HCT116 (cell line): ENCODE measurements around the gene ZNF860. TPM values are rescaled to one million over a fixed set of nuclear protein-coding genes. Genes with fewer than 3 reads are reported as not detected.

Source experiments
- ATAC-seq: fragments of 200-7000 bp; cut with Tn5 transposase; 2 replicates; pipeline ENCODE4 v1.9.1; 2020; ENCODE audit warnings: mild to moderate bottlenecking, moderate library complexity
- BruUV-seq: library from RNA; stranded (reverse); fragments of 400-500 nt; replicated peaks from 2 replicates; lab custom pipeline; 2021; lab: Mats Ljungman, UMichigan
- CTCF ChIA-PET: fragments of 300-600 bp; sonication (Branson Sonifier 250); formaldehyde crosslinking; loops from one replicate; lab custom pipeline; 2021; ENCODE audit warnings: antibody characterized with exemption; lab: Charles Lee
- POLR2A ChIA-PET: fragments of 300-600, 350-600 bp; sonication (Branson Sonifier 250); formaldehyde crosslinking; loops from one replicate; lab custom pipeline; 2021; ENCODE audit warnings: antibody characterized with exemption; lab: Charles Lee
- RAD21 ChIA-PET, 2 experiments: fragments of 300-600 bp; sonication (Branson Sonifier 250); formaldehyde crosslinking; loops; one replicate each; lab custom pipeline; 2023; ENCODE audit warnings: low total read pairs in 2 of 2; ENCODE audit not compliant: uncharacterized antibody in 2 of 2, unreplicated experiment in 2 of 2, low non-redundant PET in 1 of 2; lab: Charles Lee
- DNase-seq: peaks from one replicate; pipeline ENCODE4 v3.0.0-alpha.2; 2010; ENCODE audit warnings: low read depth, low spot score
- H2AFZ ChIP-seq: fragments of 200-600 bp; shearing (Covaris generic), sonication (generic); 2 replicates; pipeline ENCODE4 v1.6.1; 2017; ENCODE audit warnings: low read depth, mixed run types, mixed read lengths, antibody characterized with exemption, low read length; ENCODE audit not compliant: poor library complexity, severe bottlenecking
- H3K27ac ChIP-seq: 2 replicates; pipeline ENCODE4 v1.5.1; 2012; ENCODE audit warnings: low read depth, low read length
- H3K27me3 ChIP-seq: fragments of 200-600 bp; sonication (generic); 2 replicates; pipeline ENCODE4 v1.6.1; 2016; ENCODE audit warnings: mixed run types, low read length, mixed read lengths; ENCODE audit not compliant: insufficient read depth
- H3K36me3 ChIP-seq, 2 experiments: fragments of 200-500 bp in 1 of 2; fragments of 200-600 bp in 1 of 2; sonication (Bioruptor generic) in 1 of 2; sonication (generic) in 1 of 2; 2 replicates each; pipeline versions ENCODE4 v1.5.1 to v1.6.1; 2014 to 2016; ENCODE audit warnings: low read length in 2 of 2, inconsistent platforms in 1 of 2, mixed read lengths in 1 of 2, mixed run types in 1 of 2; ENCODE audit not compliant: insufficient read depth in 2 of 2, control insufficient read depth in 1 of 2
- H3K4me1 ChIP-seq, 2 experiments: fragments of 200-600 bp in 1 of 2; sonication (generic) in 1 of 2; 2 replicates each; pipeline versions ENCODE4 v1.5.1 to v1.6.1; 2012 to 2017; ENCODE audit warnings: low read length in 2 of 2, inconsistent platforms in 1 of 2, mild to moderate bottlenecking in 1 of 2, mixed read lengths in 1 of 2, mixed run types in 1 of 2, moderate library complexity in 1 of 2; ENCODE audit not compliant: insufficient read depth in 2 of 2, control insufficient read depth in 1 of 2
- H3K4me2 ChIP-seq: fragments of 200-600 bp; sonication (generic); 2 replicates; pipeline ENCODE4 v1.6.1; 2017; ENCODE audit warnings: mixed run types, low read length, mixed read lengths
- H3K4me3 ChIP-seq, 2 experiments: fragments of 200-600 bp in 1 of 2; sonication (generic) in 1 of 2; replicated peaks in 1 of 2; 2 replicates each; pipeline ENCODE4 v1.5.1; 2011 to 2016; ENCODE audit warnings: low read length in 2 of 2, control low read depth in 1 of 2, low read depth in 1 of 2, mild to moderate bottlenecking in 1 of 2, mixed read lengths in 1 of 2, mixed run types in 1 of 2
- H3K79me2 ChIP-seq: fragments of 200-600 bp; sonication (generic); 2 replicates; pipeline ENCODE4 v1.6.1; 2017; ENCODE audit warnings: mild to moderate bottlenecking, mixed run types, low read length, moderate library complexity, mixed read lengths; ENCODE audit not compliant: insufficient read depth
- H3K9ac ChIP-seq: fragments of 200-600 bp; sonication (generic); 2 replicates; pipeline ENCODE4 v1.6.1; 2016; ENCODE audit warnings: low read length, mixed read lengths
- H3K9me2 ChIP-seq: fragments of 200-600 bp; sonication (generic), shearing (Covaris generic); 2 replicates; pipeline ENCODE4 v1.6.1; 2017; ENCODE audit warnings: mixed run types, mild to moderate bottlenecking, moderate library complexity; ENCODE audit not compliant: insufficient read depth
- H3K9me3 ChIP-seq, 2 experiments: fragments of 200-500 bp in 1 of 2; fragments of 200-600 bp in 1 of 2; sonication (Bioruptor generic) in 1 of 2; sonication (generic) in 1 of 2; 2 replicates each; pipeline ENCODE4 v1.6.1; 2014 to 2017; ENCODE audit warnings: low read length in 2 of 2, mixed read lengths in 2 of 2, inconsistent platforms in 1 of 2, low read depth in 1 of 2, mild to moderate bottlenecking in 1 of 2, mixed run types in 1 of 2, moderate library complexity in 1 of 2; ENCODE audit not compliant: control insufficient read depth in 1 of 2, insufficient read depth in 1 of 2
- H4K20me1 ChIP-seq: fragments of 200-600 bp; sonication (generic), shearing (Covaris generic); 2 replicates; pipeline ENCODE4 v1.6.1; 2017; ENCODE audit warnings: mixed run types, mild to moderate bottlenecking, moderate library complexity; ENCODE audit not compliant: insufficient read depth
- ATF3 ChIP-seq: IDR thresholded peaks from 2 replicates; pipeline ENCODE4 v1.6.1; 2012
- CTCF ChIP-seq, 3 experiments: fragments of 200-600 bp in 1 of 3; sonication (generic) in 1 of 3; IDR thresholded peaks in 2 of 3; conservative IDR thresholded peaks in 1 of 3; 2 replicates each; pipeline ENCODE4 v1.5.1; 2012 to 2017; ENCODE audit warnings: low read depth in 2 of 3, low read length in 2 of 3, antibody characterized with exemption in 1 of 3, borderline replicate concordance in 1 of 3, control low read depth in 1 of 3, mild to moderate bottlenecking in 1 of 3, mixed read lengths in 1 of 3, mixed run types in 1 of 3, moderate library complexity in 1 of 3; ENCODE audit not compliant: insufficient read depth in 1 of 3
- ELF1 ChIP-seq: IDR thresholded peaks from 2 replicates; pipeline ENCODE4 v1.6.1; 2012; ENCODE audit warnings: low read depth, borderline replicate concordance
- EZH2phosphoT487 ChIP-seq: fragments of 200-600 bp; IDR thresholded peaks from 2 replicates; pipeline ENCODE4 v1.6.1; 2018; ENCODE audit warnings: antibody characterized with exemption, borderline replicate concordance
- MAX ChIP-seq: IDR thresholded peaks from 2 replicates; pipeline ENCODE4 v1.6.1; 2012
- POLR2AphosphoS5 ChIP-seq: IDR thresholded peaks from 2 replicates; pipeline ENCODE4 v1.6.1; 2011; ENCODE audit warnings: mild to moderate bottlenecking, low read depth, low read length, moderate library complexity
- YY1 ChIP-seq: IDR thresholded peaks from 2 replicates; pipeline ENCODE4 v1.6.1; 2011; ENCODE audit warnings: low read length, low read depth, moderate library complexity, mild to moderate bottlenecking; ENCODE audit not compliant: insufficient replicate concordance; ENCODE audit errors: extremely low read depth
- ZBTB33 ChIP-seq: IDR thresholded peaks from 2 replicates; pipeline ENCODE4 v1.6.1; 2011; ENCODE audit warnings: mild to moderate bottlenecking, low read length, moderate library complexity; ENCODE audit not compliant: insufficient replicate concordance; ENCODE audit errors: extremely low read depth
- intact Hi-C: fragments of 100-400 bp; cut with micrococcal nuclease; formaldehyde crosslinking; loops from 2 replicates; pipeline ENCODE4 v1.10.0; 2022
- total RNA-seq: library from RNA; stranded (reverse); gene quantifications from one replicate; pipeline ENCODE4 v1.2.1, GENCODE V29; 2021; ENCODE audit not compliant: unreplicated experiment

ZNF860 gene
- total RNA-seq, 1 experiment from 2014 or later: 2.9 TPM

- Histone ChIP-seq H2AFZ (no peak overlapping the region), H3K4me2 (no peak overlapping the region), H3K27me3 (no peaks in the 10 kb centered on the region), H3K9ac (no peak overlapping the region), H3K9me3 (no peaks in the 10 kb centered on the region), H3K4me3 (no peak overlapping the region), H3K9me2 (no peaks in the 10 kb centered on the region), H3K79me2 (peaks cover 51% of the 10 kb centered on the region), H3K27ac (no peak overlapping the region), H3K36me3 (no peaks in the 10 kb centered on the region), H3K4me1 (peaks cover 9 to 27% of the 10 kb centered on the region in 2 experiments), H4K20me1 (no peaks in the 10 kb centered on the region)
- DNase-seq: no peak
- ChIA-PET POLR2A (no interaction called here), RAD21 (no interaction called here), CTCF (no interaction called here)
- ATAC-seq: no peak
- BruUV-seq: no TSS peak
- no peak for TF ChIP-seq MAX
- no peak for TF ChIP-seq POLR2AphosphoS5
- no peak for TF ChIP-seq CTCF (IDR thresholded peaks at IDR 0.05 in 2 of 3, conservative IDR thresholded peaks at IDR 0.05 in 1 of 3; ENCODE audit: borderline replicate concordance in 1 of 3, insufficient read depth in 1 of 3, low read depth in 2 of 3, low read length in 2 of 3)
- intact Hi-C loops: no loop called here
These were observed 3.8 kb upstream of the ZNF860 start for GRCh38 chr3:31977736-31978135.

GRCh38 chr3:31978553-31978952 is 3.0 kb upstream of the ZNF860 start:
- TF ChIP-seq ELF1 (no peak), EZH2phosphoT487 (no peak), YY1 (no peak), POLR2AphosphoS5 (no peak), ATF3 (no peak), ZBTB33 (no peak), CTCF (IDR thresholded peaks at IDR 0.05 in 2 of 3, conservative IDR thresholded peaks at IDR 0.05 in 1 of 3; ENCODE audit: borderline replicate concordance in 1 of 3, insufficient read depth in 1 of 3, low read depth in 2 of 3, low read length in 2 of 3) (no peak)
- Histone ChIP-seq H3K4me3 (no peak overlapping the region), H3K9me3 (no peaks in the 10 kb centered on the region), H2AFZ (no peak overlapping the region), H3K36me3 (no peaks in the 10 kb centered on the region), H3K27ac (no peak overlapping the region), H3K4me1 (peaks cover 9 to 27% of the 10 kb centered on the region in 2 experiments), H3K4me2 (no peak overlapping the region), H3K9me2 (no peaks in the 10 kb centered on the region), H3K27me3 (no peaks in the 10 kb centered on the region), H3K9ac (no peak overlapping the region), H4K20me1 (no peaks in the 10 kb centered on the region), H3K79me2 (peaks cover 43% of the 10 kb centered on the region)
- ChIA-PET RAD21 (no interaction called here), POLR2A (no interaction called here), CTCF (no interaction called here)
- intact Hi-C loops: no loop called here
- DNase-seq (no peak), ATAC-seq (no peak)
- TSS peak; percentile 25 for BruUV-seq
